PC-9 (cell line): Measurements from ENCODE around the gene HMGA1. TPM values are rescaled to one million over a fixed set of nuclear protein-coding genes. Genes with fewer than 3 reads are reported as not detected.
"Not testable (repeated sequence)": the region's sequence is repeated elsewhere in the genome, so short reads cannot be mapped to it uniquely, and the experiment has no call there.

Experiments used
- BruUV-seq: library from RNA; stranded (reverse); fragments of 400-500 nt; replicated peaks from 2 replicates; lab custom pipeline; 2021; lab: Mats Ljungman, UMichigan
- CTCF ChIA-PET: fragments of 300-600 bp; sonication (Branson Sonifier 250); formaldehyde crosslinking; loops from one replicate; lab custom pipeline; 2022; ENCODE audit warnings: antibody characterized with exemption; lab: Charles Lee
- POLR2A ChIA-PET: fragments of 300-600 bp; sonication (Branson Sonifier 250); formaldehyde crosslinking; loops from one replicate; lab custom pipeline; 2022; ENCODE audit warnings: antibody characterized with exemption; ENCODE audit not compliant: unreplicated experiment; lab: Charles Lee
- DNase-seq, 2 experiments: peaks; one replicate each; pipeline versions ENCODE4 v3.0.0 to v3.0.0-alpha.2; 2015 to 2022; ENCODE audit warnings: mixed read lengths in 1 of 2
- H2AFZ ChIP-seq: fragments of 200-600 bp; sonication (generic); 2 replicates; pipeline ENCODE4 v1.8.1; 2017; ENCODE audit warnings: antibody characterized with exemption
- H3F3A ChIP-seq: fragments of 200-600 bp; sonication (generic); 2 replicates; pipeline ENCODE4 v1.8.1; 2017; ENCODE audit warnings: antibody characterized with exemption, mild to moderate bottlenecking, low read depth; ENCODE audit not compliant: insufficient read depth
- H3K27ac ChIP-seq: fragments of 200-600 bp; sonication (generic); 2 replicates; pipeline ENCODE4 v1.6.1; 2016; ENCODE audit warnings: mixed run types
- H3K27me3 ChIP-seq: fragments of 200-600 bp; sonication (generic); 2 replicates; pipeline ENCODE4 v1.6.1; 2016; ENCODE audit warnings: low read depth, mixed run types; ENCODE audit not compliant: insufficient read depth
- H3K36me3 ChIP-seq: fragments of 200-600 bp; sonication (generic); 2 replicates; pipeline ENCODE4 v1.6.1; 2016; ENCODE audit warnings: low read depth, mixed run types
- H3K4me1 ChIP-seq: fragments of 200-600 bp; sonication (generic); replicated peaks from 2 replicates; pipeline ENCODE4 v1.6.1; 2016; ENCODE audit warnings: mixed run types; ENCODE audit not compliant: insufficient read depth
- H3K4me2 ChIP-seq: fragments of 200-600 bp; sonication (generic); 2 replicates; pipeline ENCODE4 v1.6.1; 2017; ENCODE audit warnings: mixed run types
- H3K4me3 ChIP-seq: fragments of 200-600 bp; sonication (generic); 2 replicates; pipeline ENCODE4 v1.6.1; 2016; ENCODE audit warnings: mixed run types
- H3K79me2 ChIP-seq: fragments of 200-600 bp; sonication (generic); 2 replicates; pipeline ENCODE4 v1.6.1; 2017; ENCODE audit warnings: low read depth, mixed run types
- H3K9me2 ChIP-seq: fragments of 200-600 bp; sonication (generic); 2 replicates; pipeline ENCODE4 v1.8.1; 2017; ENCODE audit warnings: mild to moderate bottlenecking; ENCODE audit not compliant: insufficient read depth
- H3K9me3 ChIP-seq: fragments of 200-600 bp; sonication (generic); 2 replicates; pipeline ENCODE4 v1.8.1; 2016; ENCODE audit warnings: low read depth; ENCODE audit not compliant: insufficient read depth
- H4K20me1 ChIP-seq: fragments of 200-600 bp; sonication (generic); 2 replicates; pipeline ENCODE4 v1.8.1; 2017; ENCODE audit not compliant: insufficient read depth
- EZH2 ChIP-seq: fragments of 200-600 bp; sonication (generic); IDR thresholded peaks from 2 replicates; pipeline ENCODE4 v1.8.0; 2017; ENCODE audit warnings: antibody characterized with exemption, low read depth
- intact Hi-C: fragments of 100-400 bp; cut with micrococcal nuclease; formaldehyde crosslinking; loops from one replicate; pipeline ENCODE4 v1.10.0; 2022; ENCODE audit not compliant: unreplicated experiment
- total RNA-seq: library from RNA; stranded (reverse); gene quantifications from 2 replicates; pipeline ENCODE4 v1.2.3, GENCODE V29; 2021
- TF ChIP-seq, protein P1 (sequence below): fragments of 200-600 bp; sonication (generic); conservative IDR thresholded peaks from 2 replicates; pipeline ENCODE4 v1.6.1; 2017; ENCODE audit warnings: mixed run types, antibody characterized with exemption, mild to moderate bottlenecking, moderate library complexity

Gene HMGA1
- total RNA-seq, 1 experiment from 2014 or later, result 1,951 TPM

DNA sequence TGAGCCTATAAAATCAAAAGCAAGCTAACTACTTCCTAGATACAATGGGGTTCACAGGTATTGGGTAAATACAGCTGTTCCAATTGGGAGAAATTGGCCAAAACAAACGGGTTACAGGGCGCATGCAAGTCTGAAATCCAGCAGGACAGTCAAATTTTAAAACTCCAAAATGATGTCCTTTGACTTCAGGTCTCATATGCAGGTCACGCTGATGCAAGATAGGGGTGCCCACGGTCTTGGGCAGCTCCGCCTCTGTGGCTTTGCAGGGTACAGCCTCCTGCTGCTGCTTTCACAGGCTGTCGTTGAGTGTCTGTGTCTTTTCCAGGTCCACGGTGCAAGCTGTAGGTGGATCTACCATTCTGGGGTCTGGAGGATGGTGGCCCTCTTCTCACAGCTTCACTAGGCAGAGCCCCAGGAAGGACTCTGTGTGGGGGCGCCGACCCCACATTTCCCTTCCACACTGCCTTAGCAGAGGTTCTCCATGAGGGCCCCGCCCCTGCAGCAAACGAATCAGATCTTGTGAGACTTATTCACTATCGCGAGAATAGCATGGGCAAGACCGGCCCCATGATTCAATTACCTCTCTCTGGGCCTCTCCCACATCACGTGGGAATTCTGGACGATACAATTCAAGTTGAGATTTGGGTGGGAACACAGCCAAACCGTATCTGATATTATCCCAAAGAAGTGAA, 24.0 kb downstream of the HMGA1 start:
- DNase-seq, result no peak
- TF ChIP-seq, protein P1, sequence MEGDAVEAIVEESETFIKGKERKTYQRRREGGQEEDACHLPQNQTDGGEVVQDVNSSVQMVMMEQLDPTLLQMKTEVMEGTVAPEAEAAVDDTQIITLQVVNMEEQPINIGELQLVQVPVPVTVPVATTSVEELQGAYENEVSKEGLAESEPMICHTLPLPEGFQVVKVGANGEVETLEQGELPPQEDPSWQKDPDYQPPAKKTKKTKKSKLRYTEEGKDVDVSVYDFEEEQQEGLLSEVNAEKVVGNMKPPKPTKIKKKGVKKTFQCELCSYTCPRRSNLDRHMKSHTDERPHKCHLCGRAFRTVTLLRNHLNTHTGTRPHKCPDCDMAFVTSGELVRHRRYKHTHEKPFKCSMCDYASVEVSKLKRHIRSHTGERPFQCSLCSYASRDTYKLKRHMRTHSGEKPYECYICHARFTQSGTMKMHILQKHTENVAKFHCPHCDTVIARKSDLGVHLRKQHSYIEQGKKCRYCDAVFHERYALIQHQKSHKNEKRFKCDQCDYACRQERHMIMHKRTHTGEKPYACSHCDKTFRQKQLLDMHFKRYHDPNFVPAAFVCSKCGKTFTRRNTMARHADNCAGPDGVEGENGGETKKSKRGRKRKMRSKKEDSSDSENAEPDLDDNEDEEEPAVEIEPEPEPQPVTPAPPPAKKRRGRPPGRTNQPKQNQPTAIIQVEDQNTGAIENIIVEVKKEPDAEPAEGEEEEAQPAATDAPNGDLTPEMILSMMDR, result no peak
- TF ChIP-seq EZH2, result no peak

GRCh38 chr6:34263484-34263883, 26.8 kb downstream of the HMGA1 start:
- H3K9me2 ChIP-seq, POLR2A ChIA-PET, H4K20me1 ChIP-seq, H3K36me3 ChIP-seq, intact Hi-C loops, H3K79me2 ChIP-seq, H3K9me3 ChIP-seq, H3K4me3 ChIP-seq, H2AFZ ChIP-seq, H3K27me3 ChIP-seq, H3K4me1 ChIP-seq, DNase-seq, H3K27ac ChIP-seq, CTCF ChIA-PET, BruUV-seq, H3K4me2 ChIP-seq, H3F3A ChIP-seq: not testable (repeated sequence)

More for the DNA sequence above, 24.0 kb downstream of the HMGA1 start:
- Histone ChIP-seq H3K36me3 (no peaks in the 10 kb centered on the region), H3K4me3 (no peak overlapping the region), H3K9me3 (0 out of 2 replicates have a peak, but pooled peaks cover 3% of the 10 kb centered on the region), H3F3A (0 out of 2 replicates have a peak, but pooled peaks cover 5% of the 10 kb centered on the region), H3K27ac (no peak overlapping the region), H3K4me1 (no peaks in the 10 kb centered on the region), H3K9me2 (no peaks in the 10 kb centered on the region), H2AFZ (no peak overlapping the region), H3K79me2 (no peaks in the 10 kb centered on the region), H4K20me1 (no peaks in the 10 kb centered on the region), H3K4me2 (no peak overlapping the region), H3K27me3 (no peaks in the 10 kb centered on the region)
- no TSS peak for BruUV-seq
- CTCF ChIA-PET, result interaction anchor here (0.6 kb wide), 1 partner anchor 990 kb away, joined by 3 read pairs; no protein-coding TSS in a partner anchor
- POLR2A ChIA-PET, result no interaction called here
- intact Hi-C loops, result no loop called here

DNA sequence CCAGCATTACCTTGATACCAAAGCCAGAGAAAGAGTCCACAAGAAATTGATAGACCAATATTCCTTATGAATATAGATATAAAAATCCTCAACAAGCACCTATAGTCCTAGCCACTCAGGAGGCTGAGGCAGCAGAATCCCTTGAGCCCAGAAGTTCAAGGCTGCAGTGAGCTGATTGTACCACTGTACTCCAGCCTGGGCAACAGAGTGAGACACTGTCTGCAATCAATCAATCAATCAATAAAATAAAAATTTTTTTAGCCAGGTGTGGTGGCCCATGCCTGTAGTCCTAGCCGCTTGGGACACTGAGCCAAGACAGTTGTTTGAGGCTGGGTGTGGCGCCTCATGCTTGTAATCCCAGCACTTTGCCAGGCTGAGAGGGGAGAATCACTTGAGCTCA, 31.1 kb downstream of the HMGA1 start:
- ChIA-PET POLR2A (no interaction called here), CTCF (interaction anchor here (0.7 kb wide), 1 partner anchor 74 kb away, joined by 5 read pairs; no protein-coding TSS in a partner anchor)
- Histone ChIP-seq H3K4me2 (no peak overlapping the region), H3K9me3 (0 out of 2 replicates have a peak, but pooled peaks cover 2% of the 10 kb centered on the region), H3K79me2 (no peaks in the 10 kb centered on the region), H3K36me3 (no peaks in the 10 kb centered on the region), H3F3A (0 out of 2 replicates have a peak, but pooled peaks cover 5% of the 10 kb centered on the region), H2AFZ (no peak overlapping the region), H3K27ac (no peak overlapping the region), H3K27me3 (no peaks in the 10 kb centered on the region), H4K20me1 (no peaks in the 10 kb centered on the region), H3K9me2 (no peaks in the 10 kb centered on the region), H3K4me3 (no peak overlapping the region), H3K4me1 (no peaks in the 10 kb centered on the region)
- TF ChIP-seq EZH2, result no peak
- TF ChIP-seq, protein P1, result no peak
- intact Hi-C loops, result no loop called here
- no peak for DNase-seq
- BruUV-seq, result no TSS peak

DNA sequence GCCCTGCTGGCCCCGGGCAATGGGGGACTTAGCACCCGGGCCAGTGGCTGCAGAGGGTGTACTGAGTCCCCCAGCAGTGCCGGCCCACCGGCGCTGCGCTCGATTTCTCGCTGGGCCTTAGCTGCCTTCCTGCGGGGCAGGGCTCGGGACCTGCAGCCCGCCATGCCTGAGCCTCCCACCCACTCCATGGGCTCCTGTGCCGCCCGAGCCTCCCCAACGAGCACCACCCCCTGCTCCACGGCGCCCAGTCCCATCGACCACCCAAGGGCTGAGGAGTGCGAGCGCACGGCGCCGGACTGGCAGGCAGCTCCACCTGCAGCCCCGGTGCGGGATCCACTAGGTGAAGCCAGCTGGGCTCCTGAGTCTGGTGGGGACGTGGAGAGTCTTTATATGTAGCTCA, 32.5 kb downstream of the HMGA1 start:
- CTCF ChIA-PET, H3K4me1 ChIP-seq, H3K27me3 ChIP-seq, H3K9me2 ChIP-seq, H3K27ac ChIP-seq, H3K4me2 ChIP-seq, POLR2A ChIA-PET, DNase-seq, H4K20me1 ChIP-seq, intact Hi-C loops, H3K36me3 ChIP-seq, H3F3A ChIP-seq, H3K9me3 ChIP-seq, BruUV-seq, H3K4me3 ChIP-seq, H3K79me2 ChIP-seq, H2AFZ ChIP-seq: not testable (repeated sequence)

GRCh38 chr6:34269658-34270341, 33.1 kb downstream of the HMGA1 start:
- H3K9me2 ChIP-seq, H4K20me1 ChIP-seq, H3K36me3 ChIP-seq, H3K9me3 ChIP-seq, H2AFZ ChIP-seq, H3F3A ChIP-seq, BruUV-seq, H3K4me2 ChIP-seq, H3K4me1 ChIP-seq, H3K79me2 ChIP-seq, DNase-seq, H3K4me3 ChIP-seq, intact Hi-C loops, CTCF ChIA-PET, H3K27ac ChIP-seq, H3K27me3 ChIP-seq: not testable (repeated sequence)
- POLR2A ChIA-PET, result interaction anchor here (0.6 to 0.7 kb wide), 2 partner anchors 450 to 559 kb away, joined by 5 read pairs; partner anchors contain the start of gene UQCC2
